ENCODE measurements around the gene SEMA3E.

GRCh38 chr7:83581667-83582435, 67.1 kb downstream of the SEMA3E start:
- TF ChIP-seq EZH2phosphoT487 (IDR thresholded peaks at IDR 0.05; ENCODE audit: insufficient read depth, low read depth) (no peak), EZH2 (IDR thresholded peaks at IDR 0.05; ENCODE audit: insufficient read depth, poor library complexity, severe bottlenecking) (no peak)
